ENCODE results near the gene CCL20.
A peak's percentile ranks its signal among the peaks of the same experiment; 100 is the strongest.

CCL20 gene

DNA sequence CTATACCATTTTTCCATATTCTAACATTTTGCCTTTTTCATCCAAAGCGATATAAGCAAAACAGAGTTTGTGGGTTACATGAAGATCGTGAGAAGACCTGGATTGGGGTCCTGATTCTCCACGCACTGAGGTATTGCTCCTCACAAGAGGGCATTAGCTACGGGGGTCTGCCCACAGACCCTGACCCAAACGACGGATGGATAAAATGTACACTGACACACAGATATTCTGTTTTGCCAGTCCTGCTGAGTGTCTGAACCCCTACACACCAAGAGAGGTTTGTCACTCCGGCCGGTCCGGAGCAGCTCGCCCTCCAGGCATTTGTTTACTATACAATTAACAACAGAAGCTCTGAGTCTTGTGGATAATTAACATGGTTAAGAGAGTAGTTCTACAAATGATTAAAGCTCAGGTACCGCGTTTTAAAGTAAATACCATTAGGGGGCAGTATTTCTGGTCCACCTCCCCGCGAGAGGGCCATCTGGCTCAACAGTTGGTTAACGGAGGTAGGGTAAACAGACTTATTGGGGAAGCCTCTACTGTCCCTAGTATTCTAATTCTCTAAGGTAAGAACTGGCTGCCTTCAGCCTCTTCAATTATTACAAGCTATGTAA lies 39.5 kb upstream of the CCL20 start:
- peak; percentile 12; the same call in 1 of the 2 replicates for TF ChIP-seq CTCF (IDR thresholded peaks at IDR 0.05; ENCODE audit: low read depth, low read length)

DNA sequence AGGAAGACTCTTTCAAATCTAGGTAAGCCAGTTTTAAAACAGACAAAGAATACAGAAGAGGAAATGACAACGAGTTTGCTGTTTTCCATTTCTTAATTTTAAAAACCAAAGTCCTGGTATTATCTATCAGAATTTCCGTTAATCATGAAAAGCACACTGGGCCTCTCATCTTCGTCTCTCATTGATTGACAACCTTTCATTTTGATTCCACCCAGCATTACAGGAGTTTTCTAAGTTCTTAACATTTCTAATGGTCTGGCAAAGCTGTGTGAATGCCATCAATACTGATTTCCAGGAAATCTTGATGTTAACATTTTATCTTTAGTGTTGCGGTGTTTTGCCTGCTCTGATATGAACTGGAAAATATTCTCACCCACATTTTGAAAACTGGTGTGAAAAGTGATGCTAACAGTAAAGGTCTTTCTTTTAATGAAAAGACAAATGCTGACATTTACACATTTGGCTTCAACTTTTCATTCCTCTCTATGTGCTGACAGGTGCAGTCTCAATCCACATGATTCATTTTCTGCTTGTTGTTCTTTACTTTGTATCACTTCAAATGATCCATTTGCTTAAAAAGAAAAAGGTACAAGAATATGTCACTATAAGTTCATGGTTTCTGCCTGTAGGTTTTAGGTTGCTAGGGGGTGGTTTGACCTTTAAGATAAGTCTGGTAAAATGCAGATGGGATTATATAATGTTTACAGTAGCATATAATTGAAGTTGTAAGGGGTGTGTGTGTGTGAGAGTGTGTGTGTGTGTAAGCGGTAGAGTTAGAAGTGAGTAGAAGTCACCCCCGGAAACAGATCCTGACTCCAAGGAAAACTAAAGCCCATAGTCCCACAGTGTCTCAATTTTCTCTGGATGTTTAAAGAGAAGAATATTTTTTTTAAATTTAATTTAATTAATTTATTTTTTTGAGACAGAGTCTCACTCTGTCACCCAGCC lies 38.5 kb upstream of the CCL20 start:
- no peak overlapping the region for H3K4me3 ChIP-seq (ENCODE audit: low read depth, low read length)
- TF ChIP-seq CTCF (IDR thresholded peaks at IDR 0.05; ENCODE audit: low read depth, low read length) = no peak

More for the DNA sequence above, 39.5 kb upstream of the CCL20 start:
- no peak overlapping the region for H3K4me3 ChIP-seq (ENCODE audit: low read depth, low read length)

GRCh38 chr2:227780981-227781615 lies 32.5 kb upstream of the CCL20 start:
- no peak overlapping the region for H3K4me3 ChIP-seq (ENCODE audit: low read depth, low read length)
- TF ChIP-seq CTCF (IDR thresholded peaks at IDR 0.05; ENCODE audit: low read depth, low read length) = no peak

- TF ChIP-seq CTCF (IDR thresholded peaks at IDR 0.05; ENCODE audit: low read depth, low read length) = no peak
- H3K4me3 ChIP-seq (ENCODE audit: low read depth, low read length) = no peak overlapping the region
Observed at GRCh38 chr2:227781841-227782240, 31.8 kb upstream of the CCL20 start.

GRCh38 chr2:227782804-227783203 lies 30.8 kb upstream of the CCL20 start:
- no peak overlapping the region for H3K4me3 ChIP-seq (ENCODE audit: low read depth, low read length)
- TF ChIP-seq CTCF (IDR thresholded peaks at IDR 0.05; ENCODE audit: low read depth, low read length) = no peak

- TF ChIP-seq CTCF (IDR thresholded peaks at IDR 0.05; ENCODE audit: low read depth, low read length) = no peak
- H3K4me3 ChIP-seq (ENCODE audit: low read depth, low read length) = no peak overlapping the region
Observed at GRCh38 chr2:227783404-227784138, 30.1 kb upstream of the CCL20 start.
